Omental fat pad (tissue), 4 donors: ENCODE data around the gene SNIP1. TPM values are rescaled to one million over a fixed set of nuclear protein-coding genes. Genes with fewer than 3 reads are reported as not detected.

ENCODE experiments used
- ATAC-seq: fragments of 150-250 bp; one replicate; pipeline ENCODE4 v1.9.1; 2016; ENCODE audit warnings: mild to moderate bottlenecking, moderate library complexity; ENCODE audit not compliant: low FRiP score
- DNase-seq: peaks from one replicate; pipeline ENCODE4 v3.0.0-alpha.2; 2019; ENCODE audit warnings: low spot score
- CTCF ChIP-seq, 3 donors: fragments of 450-650 bp; IDR thresholded peaks; one replicate each; pipeline ENCODE4 v1.5.1; 2016 to 2017; ENCODE audit warnings: antibody characterized with exemption in 3 of 3, mild to moderate bottlenecking in 3 of 3, moderate library complexity in 2 of 3
- total RNA-seq, 4 donors: library from RNA; depleted of rRNA; stranded (reverse); fragments of >200 nt; gene quantifications; one replicate each; pipeline ENCODE4 v1.1.0, GENCODE V29; 2016

SNIP1 gene, protein sequence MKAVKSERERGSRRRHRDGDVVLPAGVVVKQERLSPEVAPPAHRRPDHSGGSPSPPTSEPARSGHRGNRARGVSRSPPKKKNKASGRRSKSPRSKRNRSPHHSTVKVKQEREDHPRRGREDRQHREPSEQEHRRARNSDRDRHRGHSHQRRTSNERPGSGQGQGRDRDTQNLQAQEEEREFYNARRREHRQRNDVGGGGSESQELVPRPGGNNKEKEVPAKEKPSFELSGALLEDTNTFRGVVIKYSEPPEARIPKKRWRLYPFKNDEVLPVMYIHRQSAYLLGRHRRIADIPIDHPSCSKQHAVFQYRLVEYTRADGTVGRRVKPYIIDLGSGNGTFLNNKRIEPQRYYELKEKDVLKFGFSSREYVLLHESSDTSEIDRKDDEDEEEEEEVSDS
- 10 to 100 TPM; 11.6 to 27.6 (median 15.7) TPM for total RNA-seq

- DNase-seq (peak; percentile 73), ATAC-seq (peak; percentile 79)
- no peak for TF ChIP-seq CTCF (IDR thresholded peaks at IDR 0.05)
Observed at GRCh38 chr1:37553927-37554808, at the start of gene SNIP1. SNIP1 (minus strand) TSS chr1:37554293; CDS start chr1:37554229, 64 bp downstream.

DNA sequence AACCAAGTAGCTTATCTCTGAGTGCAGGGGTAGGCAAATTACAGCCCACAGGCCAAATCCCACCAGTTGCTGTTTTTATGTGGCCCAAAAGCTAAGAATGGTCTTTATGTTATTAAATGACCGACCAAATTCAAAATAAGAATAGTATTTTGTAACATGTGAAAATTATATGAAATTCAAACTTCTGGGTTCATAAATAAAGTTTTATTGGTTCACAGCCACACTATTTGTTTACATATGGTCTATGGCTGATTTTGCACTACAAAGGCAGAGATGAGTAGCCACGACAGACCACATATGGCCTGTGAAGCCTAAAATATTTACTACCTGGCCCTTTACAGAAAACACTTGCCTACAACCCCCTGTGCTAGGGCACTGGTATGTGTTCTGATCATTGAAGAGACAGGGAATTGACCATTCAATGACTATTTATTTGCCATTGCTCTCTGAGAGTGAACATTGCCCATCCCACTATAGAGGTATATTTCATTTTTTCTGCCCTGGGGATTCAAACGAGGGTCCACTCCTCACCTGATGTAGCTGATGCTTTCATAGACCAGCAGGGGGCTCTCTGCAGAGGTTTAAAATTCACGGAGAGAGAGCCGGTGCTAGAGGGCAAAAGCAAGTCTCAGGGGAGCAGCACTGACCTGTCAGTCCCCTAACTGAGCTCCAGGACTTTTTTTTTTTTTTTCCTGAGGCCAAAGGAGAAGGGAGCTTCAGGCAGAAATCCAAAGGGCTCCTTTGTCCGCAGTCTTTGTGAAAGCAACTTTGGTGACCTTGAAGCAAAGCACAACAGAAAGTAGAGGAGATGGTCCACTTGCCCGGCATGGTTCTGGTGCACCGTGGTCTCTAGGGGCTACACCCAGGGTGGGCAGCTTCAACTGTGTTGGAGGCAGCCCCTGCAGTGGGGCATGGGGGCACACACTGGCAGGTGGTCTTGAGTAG, 48.9 kb upstream of the SNIP1 start:
- no peak for TF ChIP-seq CTCF (IDR thresholded peaks at IDR 0.05)
- ATAC-seq (no peak), DNase-seq (no peak)

- DNase-seq (no peak), ATAC-seq (no peak)
- TF ChIP-seq CTCF (IDR thresholded peaks at IDR 0.05) = no peak
Observed at GRCh38 chr1:37601441-37601840, 47.3 kb upstream of the SNIP1 start.

DNA sequence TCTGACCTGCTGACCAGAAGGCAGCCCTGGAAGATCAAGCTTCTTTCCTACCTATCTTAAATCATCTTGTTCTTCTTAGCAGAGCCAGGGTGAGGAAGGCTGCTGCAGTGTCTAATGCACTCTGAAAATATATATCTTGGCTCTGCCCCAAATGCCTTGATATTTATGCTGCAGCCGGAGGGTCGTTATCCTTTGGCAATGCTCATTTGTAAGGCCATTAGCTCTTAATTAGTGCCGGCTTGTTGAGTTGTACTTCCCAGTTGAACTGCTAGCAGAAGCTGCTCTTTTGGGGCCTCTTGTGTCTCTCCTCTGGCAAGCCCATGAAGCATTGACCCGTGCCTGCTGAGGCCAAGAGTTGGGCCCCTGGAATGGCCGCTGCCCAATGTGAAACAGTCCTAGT, 45.8 kb upstream of the SNIP1 start:
- no peak for TF ChIP-seq CTCF (IDR thresholded peaks at IDR 0.05)
- ATAC-seq (no peak), DNase-seq (no peak)

DNA sequence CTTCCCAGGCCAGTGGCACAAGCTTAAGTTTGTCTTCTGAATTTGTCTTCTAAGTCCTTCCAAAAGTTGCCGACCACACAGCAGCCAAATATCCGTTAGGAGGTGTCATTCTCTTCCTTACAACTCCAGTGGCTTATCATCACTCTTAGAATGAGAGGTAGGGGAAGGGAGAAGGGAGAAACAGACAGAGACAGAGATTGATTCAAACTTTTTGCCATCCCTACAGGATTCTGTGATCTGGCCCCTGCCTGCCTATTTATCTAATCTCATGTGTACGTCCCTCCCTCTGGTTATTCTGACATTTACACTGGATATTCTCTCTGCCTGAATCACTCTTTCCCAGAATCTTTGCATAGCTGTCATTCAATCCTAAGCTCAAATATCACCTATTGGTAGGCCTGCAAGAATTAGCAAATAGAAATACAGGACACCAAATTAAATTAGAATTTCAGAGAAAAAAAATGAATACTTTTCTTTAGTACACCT, 42.1 kb upstream of the SNIP1 start:
- no peak for DNase-seq
- ATAC-seq = peak; percentile 56
- TF ChIP-seq CTCF (IDR thresholded peaks at IDR 0.05) = no peak

DNA sequence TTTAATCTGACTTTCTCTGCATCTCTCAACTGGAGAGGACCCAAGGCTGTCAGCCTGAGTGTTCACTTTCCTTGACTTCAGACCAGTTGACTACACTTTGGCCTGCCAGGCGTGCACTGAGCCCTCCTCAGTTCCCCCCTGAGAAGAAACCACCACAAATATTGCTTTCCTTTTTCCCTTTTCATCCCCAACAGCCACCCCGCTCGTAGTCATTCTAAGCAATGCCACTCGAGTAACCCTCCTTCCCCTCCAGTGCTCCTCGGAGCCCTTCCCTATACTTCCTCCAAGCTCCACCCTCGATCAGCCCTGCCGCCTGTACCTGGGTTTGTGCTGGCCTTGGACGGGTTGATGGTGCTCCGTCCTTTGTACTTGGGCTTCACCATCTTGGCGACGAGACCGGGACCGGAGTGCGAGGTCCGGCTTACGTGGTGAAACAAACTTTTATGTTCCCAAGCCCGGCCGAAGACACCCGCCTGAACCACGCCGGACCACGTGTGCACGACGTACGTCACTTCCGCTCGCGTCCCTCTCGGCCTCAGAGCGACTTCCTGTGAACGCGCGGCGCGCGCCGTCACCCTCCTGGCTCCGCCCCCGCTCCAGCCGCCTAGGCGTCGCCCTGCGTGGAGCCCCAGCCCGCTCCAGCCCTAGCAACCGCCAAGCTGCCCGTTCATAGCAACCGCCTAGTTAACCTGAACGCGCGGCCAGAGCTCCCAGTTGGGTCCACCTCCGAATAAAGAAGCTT, 41.5 kb upstream of the SNIP1 start, which contains the start of gene GNL2:
Gene GNL2, minus strand, starts transcription at position 498 of the 742 bp plus-strand sequence. Its CDS starts 115 bp downstream, at position 383.
- ATAC-seq (peak; percentile 98), DNase-seq (peak; percentile 86)
- no peak for TF ChIP-seq CTCF (IDR thresholded peaks at IDR 0.05)
